Measurements from ENCODE around the gene ZC3H12C.

Gene ZC3H12C

GRCh38 chr11:110097459-110098012 is 4.3 kb downstream of the ZC3H12C start:
- no peak for DNase-seq (ENCODE audit: low read depth in 2 of 2)

GRCh38 chr11:110098645-110099044 is 5.5 kb downstream of the ZC3H12C start:
- DNase-seq (ENCODE audit: low read depth in 2 of 2): no peak

- no peak for DNase-seq (ENCODE audit: low read depth in 2 of 2)
Observed at GRCh38 chr11:110100476-110101240, 7.5 kb downstream of the ZC3H12C start.

- no peak for DNase-seq (ENCODE audit: low read depth in 2 of 2)
Observed at GRCh38 chr11:110106713-110107274, 13.6 kb downstream of the ZC3H12C start.

- no peak for DNase-seq (ENCODE audit: low read depth in 2 of 2)
Observed at GRCh38 chr11:110110854-110111253, 17.7 kb downstream of the ZC3H12C start.

- DNase-seq (ENCODE audit: low read depth in 2 of 2): no peak
Observed at GRCh38 chr11:110112457-110112856, 19.3 kb downstream of the ZC3H12C start.

- DNase-seq (ENCODE audit: low read depth in 2 of 2): no peak
Observed at GRCh38 chr11:110113505-110113904, 20.3 kb downstream of the ZC3H12C start.

- DNase-seq (ENCODE audit: low read depth in 2 of 2): no peak
Observed at GRCh38 chr11:110113973-110114372, 20.8 kb downstream of the ZC3H12C start.

- DNase-seq (ENCODE audit: low read depth in 2 of 2): no peak
Observed at GRCh38 chr11:110119317-110119716, 26.1 kb downstream of the ZC3H12C start.

GRCh38 chr11:110121204-110121603 is 28.0 kb downstream of the ZC3H12C start:
- no peak for DNase-seq (ENCODE audit: low read depth in 2 of 2)

- no peak for DNase-seq (ENCODE audit: low read depth in 2 of 2)
Observed at GRCh38 chr11:110123003-110123402, 29.8 kb downstream of the ZC3H12C start.

GRCh38 chr11:110124605-110125004 is 31.4 kb downstream of the ZC3H12C start:
- no peak for DNase-seq (ENCODE audit: low read depth in 2 of 2)

GRCh38 chr11:110125632-110126031 is 32.4 kb downstream of the ZC3H12C start:
- DNase-seq (ENCODE audit: low read depth in 2 of 2): no peak

- DNase-seq (ENCODE audit: low read depth in 2 of 2): no peak
Observed at GRCh38 chr11:110126936-110127335, 33.7 kb downstream of the ZC3H12C start.

GRCh38 chr11:110128161-110128560 is 35.0 kb downstream of the ZC3H12C start:
- no peak for DNase-seq (ENCODE audit: low read depth in 2 of 2)

- DNase-seq (ENCODE audit: low read depth in 2 of 2): no peak
Observed at GRCh38 chr11:110130642-110131238, 37.5 kb downstream of the ZC3H12C start.

- DNase-seq (ENCODE audit: low read depth in 2 of 2): no peak
Observed at GRCh38 chr11:110131386-110132123, 38.4 kb downstream of the ZC3H12C start.

GRCh38 chr11:110133160-110133559 is 40.0 kb downstream of the ZC3H12C start:
- DNase-seq (ENCODE audit: low read depth in 2 of 2): no peak

- DNase-seq (ENCODE audit: low read depth in 2 of 2): no peak
Observed at GRCh38 chr11:110134110-110134509, 40.9 kb downstream of the ZC3H12C start.

- no peak for DNase-seq (ENCODE audit: low read depth in 2 of 2)
Observed at GRCh38 chr11:110141812-110142211, 48.6 kb downstream of the ZC3H12C start.

GRCh38 chr11:110147962-110148709 is 54.9 kb downstream of the ZC3H12C start:
- DNase-seq (ENCODE audit: low read depth in 2 of 2): no peak

All from stimulated activated CD8-positive, alpha-beta memory T cell treated with anti-CD3 and anti-CD28 coated beads, Interleukin-2, amount 100 ng/mL, for 48 hours (primary cell).